ENCODE results near the gene PPHLN1.

PPHLN1 gene

GRCh38 chr12:42448841-42449240 lies 122.9 kb downstream of the PPHLN1 start:
- no peaks in the 10 kb centered on the region for H3K27me3 ChIP-seq (ENCODE audit: control insufficient read depth in 1 of 2, insufficient read depth in 2 of 2, low read length in 2 of 2)
- no peak overlapping the region for H3K4me3 ChIP-seq (ENCODE audit: low read depth in 1 of 2, low read length in 2 of 2)
- peaks cover 4 to 19% of the 10 kb centered on the region in 2 donors for H3K36me3 ChIP-seq (ENCODE audit: control insufficient read depth in 1 of 2, insufficient read depth in 2 of 2, low read length in 2 of 2)
- H3K4me1 ChIP-seq (ENCODE audit: control insufficient read depth in 1 of 2, insufficient read depth in 2 of 2, low read length in 2 of 2) = no peaks in the 10 kb centered on the region
- H3K9ac ChIP-seq (ENCODE audit: low read depth in 1 of 2, low read length in 2 of 2) = no peak overlapping the region
- H3K9me3 ChIP-seq (ENCODE audit: control insufficient read depth in 1 of 2, low read length in 2 of 2) = no peaks in the 10 kb centered on the region
- no peak overlapping the region for H3K27ac ChIP-seq (ENCODE audit: low read depth, low read length)

- peaks cover 4 to 15% of the 10 kb centered on the region in 2 donors for H3K36me3 ChIP-seq (ENCODE audit: control insufficient read depth in 1 of 2, insufficient read depth in 2 of 2, low read length in 2 of 2)
- peaks cover 0 to 4% of the 10 kb centered on the region in 2 donors for H3K4me1 ChIP-seq (ENCODE audit: control insufficient read depth in 1 of 2, insufficient read depth in 2 of 2, low read length in 2 of 2)
- no peaks in the 10 kb centered on the region for H3K27me3 ChIP-seq (ENCODE audit: control insufficient read depth in 1 of 2, insufficient read depth in 2 of 2, low read length in 2 of 2)
- H3K9me3 ChIP-seq (ENCODE audit: control insufficient read depth in 1 of 2, low read length in 2 of 2) = no peaks in the 10 kb centered on the region
- no peak overlapping the region for H3K4me3 ChIP-seq (ENCODE audit: low read depth in 1 of 2, low read length in 2 of 2)
- no peak overlapping the region for H3K9ac ChIP-seq (ENCODE audit: low read depth in 1 of 2, low read length in 2 of 2)
- no peak overlapping the region for H3K27ac ChIP-seq (ENCODE audit: low read depth, low read length)
These were observed 124.3 kb downstream of the PPHLN1 start for GRCh38 chr12:42450248-42450647.

- H3K9me3 ChIP-seq (ENCODE audit: control insufficient read depth in 1 of 2, low read length in 2 of 2) = no peaks in the 10 kb centered on the region
- no peaks in the 10 kb centered on the region for H3K27me3 ChIP-seq (ENCODE audit: control insufficient read depth in 1 of 2, insufficient read depth in 2 of 2, low read length in 2 of 2)
- H3K9ac ChIP-seq (ENCODE audit: low read depth in 1 of 2, low read length in 2 of 2) = no peak overlapping the region
- H3K27ac ChIP-seq (ENCODE audit: low read depth, low read length) = no peak overlapping the region
- H3K36me3 ChIP-seq (ENCODE audit: control insufficient read depth in 1 of 2, insufficient read depth in 2 of 2, low read length in 2 of 2) = peaks cover 0 to 11% of the 10 kb centered on the region in 2 donors
- H3K4me3 ChIP-seq (ENCODE audit: low read depth in 1 of 2, low read length in 2 of 2) = no peak overlapping the region
- H3K4me1 ChIP-seq (ENCODE audit: control insufficient read depth in 1 of 2, insufficient read depth in 2 of 2, low read length in 2 of 2) = peaks cover 0 to 4% of the 10 kb centered on the region in 2 donors
These were observed 132.6 kb downstream of the PPHLN1 start for GRCh38 chr12:42458575-42458974.

- Histone ChIP-seq H3K27me3 (ENCODE audit: control insufficient read depth in 1 of 2, insufficient read depth in 2 of 2, low read length in 2 of 2) (no peaks in the 10 kb centered on the region), H3K36me3 (ENCODE audit: control insufficient read depth in 1 of 2, insufficient read depth in 2 of 2, low read length in 2 of 2) (peaks cover 0 to 11% of the 10 kb centered on the region in 2 donors), H3K4me3 (ENCODE audit: low read depth in 1 of 2, low read length in 2 of 2) (no peak overlapping the region)
These were observed 133.4 kb downstream of the PPHLN1 start for GRCh38 chr12:42459336-42459847.

GRCh38 chr12:42462486-42462885 lies 136.5 kb downstream of the PPHLN1 start:
- Histone ChIP-seq H3K9ac (ENCODE audit: low read depth in 1 of 2, low read length in 2 of 2) (no peak overlapping the region), H3K9me3 (ENCODE audit: control insufficient read depth in 1 of 2, low read length in 2 of 2) (no peaks in the 10 kb centered on the region), H3K27me3 (ENCODE audit: control insufficient read depth in 1 of 2, insufficient read depth in 2 of 2, low read length in 2 of 2) (no peaks in the 10 kb centered on the region), H3K36me3 (ENCODE audit: control insufficient read depth in 1 of 2, insufficient read depth in 2 of 2, low read length in 2 of 2) (peaks cover 0 to 11% of the 10 kb centered on the region in 2 donors), H3K4me3 (ENCODE audit: low read depth in 1 of 2, low read length in 2 of 2) (no peak overlapping the region), H3K4me1 (ENCODE audit: control insufficient read depth in 1 of 2, insufficient read depth in 2 of 2, low read length in 2 of 2) (no peaks in the 10 kb centered on the region), H3K27ac (ENCODE audit: low read depth, low read length) (no peak overlapping the region)

More at GRCh38 chr12:42459336-42459847, 133.4 kb downstream of the PPHLN1 start:
- no peak overlapping the region for H3K9ac ChIP-seq (ENCODE audit: low read depth in 1 of 2, low read length in 2 of 2)
- no peaks in the 10 kb centered on the region for H3K4me1 ChIP-seq (ENCODE audit: control insufficient read depth in 1 of 2, insufficient read depth in 2 of 2, low read length in 2 of 2)
- no peaks in the 10 kb centered on the region for H3K9me3 ChIP-seq (ENCODE audit: control insufficient read depth in 1 of 2, low read length in 2 of 2)
- H3K27ac ChIP-seq (ENCODE audit: low read depth, low read length) = no peak overlapping the region

GRCh38 chr12:42463671-42464070 lies 137.7 kb downstream of the PPHLN1 start:
- H3K27me3 ChIP-seq (ENCODE audit: control insufficient read depth in 1 of 2, insufficient read depth in 2 of 2, low read length in 2 of 2) = no peaks in the 10 kb centered on the region
- H3K4me1 ChIP-seq (ENCODE audit: control insufficient read depth in 1 of 2, insufficient read depth in 2 of 2, low read length in 2 of 2) = no peaks in the 10 kb centered on the region
- no peak overlapping the region for H3K9ac ChIP-seq (ENCODE audit: low read depth in 1 of 2, low read length in 2 of 2)
- no peak overlapping the region for H3K4me3 ChIP-seq (ENCODE audit: low read depth in 1 of 2, low read length in 2 of 2)
- H3K9me3 ChIP-seq (ENCODE audit: control insufficient read depth in 1 of 2, low read length in 2 of 2) = no peaks in the 10 kb centered on the region
- H3K27ac ChIP-seq (ENCODE audit: low read depth, low read length) = no peak overlapping the region
- peaks cover 0 to 11% of the 10 kb centered on the region in 2 donors for H3K36me3 ChIP-seq (ENCODE audit: control insufficient read depth in 1 of 2, insufficient read depth in 2 of 2, low read length in 2 of 2)

- Histone ChIP-seq H3K27me3 (ENCODE audit: control insufficient read depth in 1 of 2, insufficient read depth in 2 of 2, low read length in 2 of 2) (no peaks in the 10 kb centered on the region), H3K4me3 (ENCODE audit: low read depth in 1 of 2, low read length in 2 of 2) (peak overlapping the region in 1 of 2 donors; percentile 4), H3K36me3 (ENCODE audit: control insufficient read depth in 1 of 2, insufficient read depth in 2 of 2, low read length in 2 of 2) (no peaks in the 10 kb centered on the region), H3K4me1 (ENCODE audit: control insufficient read depth in 1 of 2, insufficient read depth in 2 of 2, low read length in 2 of 2) (peaks cover 3% of the 10 kb centered on the region in 2 donors), H3K9me3 (ENCODE audit: control insufficient read depth in 1 of 2, low read length in 2 of 2) (no peaks in the 10 kb centered on the region), H3K9ac (ENCODE audit: low read depth in 1 of 2, low read length in 2 of 2) (no peak overlapping the region), H3K27ac (ENCODE audit: low read depth, low read length) (no peak overlapping the region)
These were observed 142.4 kb downstream of the PPHLN1 start for GRCh38 chr12:42468341-42468821.

- no peaks in the 10 kb centered on the region for H3K9me3 ChIP-seq (ENCODE audit: control insufficient read depth in 1 of 2, low read length in 2 of 2)
- no peak overlapping the region for H3K27ac ChIP-seq (ENCODE audit: low read depth, low read length)
- H3K4me1 ChIP-seq (ENCODE audit: control insufficient read depth in 1 of 2, insufficient read depth in 2 of 2, low read length in 2 of 2) = peaks cover 3% of the 10 kb centered on the region in 2 donors
- H3K9ac ChIP-seq (ENCODE audit: low read depth in 1 of 2, low read length in 2 of 2) = no peak overlapping the region
- H3K27me3 ChIP-seq (ENCODE audit: control insufficient read depth in 1 of 2, insufficient read depth in 2 of 2, low read length in 2 of 2) = no peaks in the 10 kb centered on the region
- H3K36me3 ChIP-seq (ENCODE audit: control insufficient read depth in 1 of 2, insufficient read depth in 2 of 2, low read length in 2 of 2) = no peaks in the 10 kb centered on the region
- peak overlapping the region; percentile 32 to 62 for H3K4me3 ChIP-seq (ENCODE audit: low read depth in 1 of 2, low read length in 2 of 2)
These were observed 143.0 kb downstream of the PPHLN1 start for GRCh38 chr12:42468921-42469320.

- no peaks in the 10 kb centered on the region for H3K36me3 ChIP-seq (ENCODE audit: control insufficient read depth in 1 of 2, insufficient read depth in 2 of 2, low read length in 2 of 2)
- H3K27ac ChIP-seq (ENCODE audit: low read depth, low read length) = no peak overlapping the region
- no peaks in the 10 kb centered on the region for H3K27me3 ChIP-seq (ENCODE audit: control insufficient read depth in 1 of 2, insufficient read depth in 2 of 2, low read length in 2 of 2)
- peaks cover 3% of the 10 kb centered on the region in 2 donors for H3K4me1 ChIP-seq (ENCODE audit: control insufficient read depth in 1 of 2, insufficient read depth in 2 of 2, low read length in 2 of 2)
- H3K9me3 ChIP-seq (ENCODE audit: control insufficient read depth in 1 of 2, low read length in 2 of 2) = no peaks in the 10 kb centered on the region
- peak overlapping the region; percentile 32 to 62 for H3K4me3 ChIP-seq (ENCODE audit: low read depth in 1 of 2, low read length in 2 of 2)
- H3K9ac ChIP-seq (ENCODE audit: low read depth in 1 of 2, low read length in 2 of 2) = no peak overlapping the region
These were observed 143.6 kb downstream of the PPHLN1 start for GRCh38 chr12:42469355-42470175.

- no peak overlapping the region for H3K27ac ChIP-seq (ENCODE audit: low read depth, low read length)
- H3K36me3 ChIP-seq (ENCODE audit: control insufficient read depth in 1 of 2, insufficient read depth in 2 of 2, low read length in 2 of 2) = no peaks in the 10 kb centered on the region
- H3K9ac ChIP-seq (ENCODE audit: low read depth in 1 of 2, low read length in 2 of 2) = no peak overlapping the region
- no peaks in the 10 kb centered on the region for H3K9me3 ChIP-seq (ENCODE audit: control insufficient read depth in 1 of 2, low read length in 2 of 2)
- peaks cover 3% of the 10 kb centered on the region in 2 donors for H3K4me1 ChIP-seq (ENCODE audit: control insufficient read depth in 1 of 2, insufficient read depth in 2 of 2, low read length in 2 of 2)
- no peaks in the 10 kb centered on the region for H3K27me3 ChIP-seq (ENCODE audit: control insufficient read depth in 1 of 2, insufficient read depth in 2 of 2, low read length in 2 of 2)
- H3K4me3 ChIP-seq (ENCODE audit: low read depth in 1 of 2, low read length in 2 of 2) = no peak overlapping the region
These were observed 146.4 kb downstream of the PPHLN1 start for GRCh38 chr12:42472376-42472775.

All from duodenal mucosa (tissue), 2 donors.